Fibroblast of skin of right quadriceps (primary cell): Measurements from ENCODE around the gene CROCC2.

Experiments
- DNase-seq: peaks from one replicate; pipeline ENCODE4 v3.0.0-alpha.2; 2013

The CROCC2 gene

DNA sequence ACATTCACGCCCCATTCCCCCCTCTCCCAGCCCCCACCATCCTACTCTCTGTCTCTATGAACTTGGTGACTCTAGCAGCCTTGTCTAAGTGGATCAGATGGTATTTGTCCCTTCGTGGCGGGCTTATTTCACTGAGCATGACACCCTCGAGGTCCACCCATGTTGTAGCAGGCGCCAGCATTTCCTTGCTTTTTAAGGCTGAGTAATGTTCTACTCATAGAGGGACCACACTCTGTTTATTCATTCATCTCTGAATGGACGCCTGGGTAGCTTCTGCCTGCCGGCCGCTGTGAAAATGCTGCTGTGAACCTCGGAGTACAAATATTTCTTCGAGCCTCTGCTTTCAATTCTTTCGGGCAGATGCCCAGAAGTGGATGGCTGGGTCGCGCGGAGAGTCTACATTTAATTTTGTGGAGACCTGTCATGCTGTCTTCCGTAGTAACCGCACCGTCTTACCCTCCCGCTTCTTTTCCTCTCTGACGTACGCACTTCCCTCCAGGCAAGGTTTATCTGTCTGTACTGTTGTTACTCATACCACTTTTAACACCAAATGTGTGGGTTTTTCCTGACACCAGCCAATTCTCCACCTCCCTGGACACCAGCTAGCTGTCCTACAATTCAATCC lies 5.6 kb downstream of the CROCC2 start:
- DNase-seq = no peak

DNA sequence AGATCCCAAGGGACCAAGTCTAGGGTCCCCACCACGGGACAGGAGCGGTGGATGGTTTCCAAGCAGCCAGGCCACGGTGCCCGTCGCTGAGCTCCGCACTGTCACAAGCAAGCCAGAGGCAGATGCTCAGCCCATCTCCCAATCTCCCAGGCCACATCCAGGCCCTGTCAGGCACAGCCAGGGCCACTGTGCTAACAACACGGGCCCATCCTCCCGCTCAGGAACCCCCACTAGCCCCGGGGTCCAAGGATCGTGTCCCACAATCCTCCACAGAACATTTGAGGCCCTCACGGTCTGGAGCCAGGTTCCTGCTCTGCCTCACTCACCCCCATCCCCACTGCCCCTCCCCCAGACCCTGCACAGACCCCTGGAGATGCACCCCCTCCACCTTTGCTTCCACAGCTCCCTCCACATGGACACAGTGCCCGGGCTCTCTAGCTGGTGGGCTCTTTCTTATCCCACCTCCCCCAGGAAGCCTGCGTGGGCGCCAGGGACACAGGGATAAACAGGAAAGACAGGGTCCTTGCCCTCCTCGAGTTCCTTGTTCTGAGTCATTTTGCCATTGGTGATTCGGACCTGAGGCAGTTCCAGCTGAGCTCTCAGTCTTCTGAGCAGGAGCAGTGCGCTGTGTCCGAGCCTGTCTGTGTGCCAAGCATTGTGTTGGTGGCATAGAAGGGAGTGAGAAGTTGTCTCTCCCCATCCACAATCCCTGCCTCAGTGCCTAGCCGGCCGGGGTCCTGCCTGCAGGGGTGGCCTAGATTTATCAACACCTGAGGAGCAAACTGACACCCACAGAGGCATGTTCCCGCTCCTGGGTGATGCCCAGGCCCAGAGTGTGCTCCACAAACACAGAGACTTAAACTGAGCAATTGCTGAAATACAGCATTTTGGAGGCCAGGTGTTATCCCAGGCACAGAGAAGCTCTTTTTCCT lies 7.0 kb downstream of the CROCC2 start:
- DNase-seq = peak; percentile 45

DNA sequence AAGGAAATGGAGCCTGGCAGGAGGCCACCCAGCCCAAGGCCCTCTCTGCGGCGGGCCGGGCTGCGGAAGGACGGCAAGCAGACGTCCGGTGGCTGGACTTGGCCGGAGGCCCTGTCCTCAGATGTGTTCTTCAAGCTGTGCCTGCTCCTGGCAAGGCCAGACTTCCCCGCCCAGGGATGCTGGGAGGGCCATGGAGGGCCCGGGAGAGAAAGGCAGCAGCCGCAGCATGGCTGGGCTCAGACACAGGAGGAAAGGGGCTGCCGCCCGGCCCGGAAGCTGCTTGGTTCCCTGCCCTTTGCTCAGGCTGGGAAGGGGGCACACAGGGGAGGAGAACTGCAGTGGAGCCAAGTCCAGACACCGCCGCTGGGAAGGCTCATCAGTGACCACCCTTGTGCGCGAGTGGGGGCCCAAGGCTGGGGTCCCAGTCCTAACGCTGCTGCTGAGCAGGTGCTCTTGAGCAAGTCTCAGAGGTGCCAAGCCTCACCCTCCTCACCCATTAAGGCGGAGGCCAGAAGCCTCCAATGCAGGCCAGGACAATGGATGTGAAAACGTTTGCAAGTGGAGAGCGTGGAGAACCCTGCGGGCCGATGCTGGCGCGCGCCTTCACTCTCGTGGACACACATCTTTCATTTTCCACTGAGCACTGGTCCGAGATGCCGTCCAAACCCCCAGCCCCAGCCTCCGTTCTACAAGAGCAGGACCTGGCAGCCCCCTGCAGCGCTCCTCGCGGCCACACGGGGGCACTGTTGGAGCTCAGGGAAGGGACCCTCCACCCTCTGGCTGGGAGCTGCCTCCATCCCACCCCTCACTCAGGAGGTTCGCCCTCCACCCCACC lies 7.9 kb downstream of the CROCC2 start:
- peak; percentile 48 for DNase-seq

DNA sequence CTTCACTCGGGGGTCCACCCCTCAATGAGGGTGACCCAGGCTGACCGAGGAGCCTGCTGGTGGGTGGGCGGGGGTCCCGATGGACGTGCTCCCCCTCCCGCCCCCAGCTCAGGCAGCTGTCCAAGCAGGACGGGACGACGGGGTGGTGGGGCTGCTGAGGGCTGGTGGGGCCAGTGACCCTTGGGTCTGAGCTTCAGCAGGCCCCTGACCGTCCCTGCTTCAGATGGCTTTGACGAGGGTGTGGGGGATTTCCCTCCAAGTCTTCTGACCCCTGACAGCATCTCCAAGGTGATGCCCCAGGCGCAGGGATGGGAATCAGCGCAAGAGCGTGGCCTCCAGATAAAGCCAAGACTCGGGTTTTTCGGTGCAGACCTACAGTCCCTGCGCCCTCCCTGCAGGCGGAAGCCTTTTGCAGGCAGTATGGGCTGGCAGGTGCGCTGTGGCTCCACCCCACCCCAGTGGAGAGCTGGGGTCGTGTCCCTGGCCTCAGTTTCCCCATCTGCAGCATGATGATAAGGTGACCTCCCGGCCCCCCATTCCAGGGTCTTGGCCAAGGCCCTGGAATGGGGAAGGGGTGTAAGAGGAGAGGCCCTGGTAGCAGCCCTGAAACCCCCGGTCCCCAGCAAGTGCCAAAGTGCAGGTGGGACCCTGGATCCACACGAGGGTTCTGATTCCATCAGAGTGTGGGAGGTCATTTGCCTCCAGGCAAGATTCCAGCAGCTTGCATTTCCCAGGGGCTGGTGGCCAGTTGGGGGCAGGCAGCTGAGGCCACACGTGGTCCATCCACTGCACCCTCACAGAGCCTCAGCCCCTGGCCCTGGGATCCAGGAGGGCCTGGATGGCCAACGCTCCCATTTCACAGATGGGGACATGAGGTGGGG lies 8.7 kb downstream of the CROCC2 start:
- no peak for DNase-seq

DNA sequence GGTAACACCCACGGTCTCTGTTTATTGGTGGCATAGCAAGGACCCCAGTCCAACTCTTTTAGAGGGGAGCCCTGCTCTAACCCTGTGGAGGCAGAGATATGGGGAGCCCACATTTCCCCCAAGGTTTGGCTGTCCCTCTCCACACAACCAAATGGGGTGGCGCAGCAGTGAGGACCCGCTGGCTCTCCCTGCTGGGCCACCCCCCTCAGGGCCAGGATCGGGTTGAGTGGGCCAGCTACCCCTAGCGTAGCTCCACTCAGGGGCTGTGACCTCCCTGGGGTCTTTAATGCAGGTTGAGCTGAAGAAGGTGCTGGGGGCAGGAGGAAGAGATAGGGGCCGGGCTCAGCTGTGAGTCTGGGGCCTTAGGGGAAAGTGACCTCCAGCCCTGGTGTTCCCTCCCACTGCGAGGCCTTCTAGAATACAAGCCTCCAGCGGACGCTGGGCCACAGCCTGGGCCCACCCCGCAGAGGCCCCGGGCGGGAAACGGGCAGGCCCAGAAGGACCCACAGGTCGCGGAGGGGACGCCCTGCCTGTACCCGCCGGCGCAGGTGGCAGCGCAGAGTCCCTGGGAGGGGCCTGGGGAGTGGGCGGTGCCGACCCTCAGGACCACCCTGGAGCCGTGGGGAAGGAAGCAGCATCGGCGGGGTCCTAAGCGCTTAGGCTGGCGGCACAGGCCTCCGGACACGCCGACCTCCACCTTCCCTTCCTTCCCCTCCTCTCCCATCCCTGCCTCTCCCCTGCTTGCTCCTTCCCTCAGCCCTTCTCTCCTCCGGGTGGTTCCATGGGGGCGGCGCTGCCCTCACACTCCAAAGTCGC lies 9.6 kb downstream of the CROCC2 start:
- DNase-seq = no peak

DNA sequence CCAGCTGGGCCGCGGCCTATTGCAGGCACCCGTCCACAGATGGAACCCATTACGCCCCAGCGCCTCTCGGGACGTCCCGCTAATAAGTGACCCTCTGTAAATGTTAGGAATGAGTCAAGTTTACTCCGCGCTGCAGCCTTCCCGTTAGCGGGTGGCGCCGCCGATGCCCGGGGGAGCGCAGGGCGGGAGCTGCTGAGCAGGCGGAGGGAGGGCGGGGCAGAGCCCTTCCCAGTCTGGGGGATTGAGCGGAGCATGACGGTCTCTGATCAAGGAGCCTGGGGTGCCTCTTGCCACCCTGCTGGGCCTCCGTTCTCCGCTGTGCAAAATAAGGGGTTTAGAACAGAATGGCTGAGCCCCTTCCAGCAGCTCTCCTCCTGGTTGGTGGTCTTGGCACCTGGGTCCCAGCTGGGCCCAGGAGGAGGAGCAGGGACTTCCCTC lies 10.5 kb downstream of the CROCC2 start:
- peak; percentile 95 for DNase-seq

DNA sequence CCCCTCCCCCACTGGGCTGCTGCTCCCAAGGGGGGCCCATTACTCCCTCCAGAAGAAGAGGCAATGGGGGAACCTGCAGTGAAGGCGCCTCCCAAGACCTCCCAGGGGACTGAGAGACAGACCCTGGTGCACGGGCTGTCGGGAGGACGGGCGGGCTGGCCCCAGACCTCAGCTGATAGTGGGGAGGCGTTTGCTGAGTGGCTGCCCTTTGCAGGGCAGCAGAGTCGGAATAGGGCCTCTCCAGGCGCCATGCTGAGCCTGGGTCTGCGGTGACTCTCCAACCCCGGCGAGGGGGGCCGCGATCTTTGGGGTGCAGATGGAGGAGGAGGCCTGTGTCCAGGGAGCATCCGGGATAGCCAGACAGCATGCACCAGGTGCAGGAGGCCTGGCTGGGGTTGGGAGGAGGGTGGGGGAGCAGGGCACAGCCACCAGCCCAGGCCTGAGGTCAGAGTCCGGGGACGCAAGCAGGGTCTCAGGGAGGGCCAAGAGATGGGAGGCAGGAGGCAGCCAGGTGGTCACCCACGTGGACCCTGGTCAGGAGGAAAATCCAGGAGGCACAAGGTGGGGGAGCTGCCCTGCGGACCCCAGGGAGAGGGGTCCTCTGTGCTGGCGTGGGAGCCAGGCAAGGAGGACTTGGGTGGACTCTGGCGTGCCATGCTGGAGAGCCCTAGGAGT lies 11.0 kb downstream of the CROCC2 start:
- no peak for DNase-seq

DNA sequence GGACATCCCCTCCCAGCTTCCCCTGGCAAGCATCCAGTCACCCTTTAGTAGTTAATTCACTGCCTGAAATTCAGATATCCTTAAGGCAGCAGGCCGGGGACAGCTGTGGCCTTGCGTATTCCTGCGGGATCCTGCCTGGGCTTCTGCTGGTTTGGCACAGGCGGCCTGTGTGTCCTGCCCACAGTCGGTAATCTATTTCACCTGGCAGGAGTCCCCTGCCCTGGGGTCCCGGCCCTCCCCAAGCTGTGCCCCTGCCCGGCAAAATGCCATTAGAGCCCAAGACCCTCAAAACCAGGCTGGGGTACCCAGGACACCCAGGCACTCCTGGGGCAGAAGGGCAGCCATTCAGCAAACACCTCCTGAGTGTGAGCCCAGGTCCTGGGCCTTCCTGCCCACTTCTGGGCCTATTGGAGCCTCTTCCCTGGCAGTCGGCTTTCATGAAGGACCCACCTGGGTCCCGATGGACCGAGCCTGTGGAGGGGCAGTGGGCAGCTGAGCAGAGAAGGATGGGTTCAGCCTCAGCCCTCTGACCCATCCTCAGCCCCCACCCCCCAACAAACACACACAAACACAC lies 11.6 kb downstream of the CROCC2 start:
- no peak for DNase-seq

DNA sequence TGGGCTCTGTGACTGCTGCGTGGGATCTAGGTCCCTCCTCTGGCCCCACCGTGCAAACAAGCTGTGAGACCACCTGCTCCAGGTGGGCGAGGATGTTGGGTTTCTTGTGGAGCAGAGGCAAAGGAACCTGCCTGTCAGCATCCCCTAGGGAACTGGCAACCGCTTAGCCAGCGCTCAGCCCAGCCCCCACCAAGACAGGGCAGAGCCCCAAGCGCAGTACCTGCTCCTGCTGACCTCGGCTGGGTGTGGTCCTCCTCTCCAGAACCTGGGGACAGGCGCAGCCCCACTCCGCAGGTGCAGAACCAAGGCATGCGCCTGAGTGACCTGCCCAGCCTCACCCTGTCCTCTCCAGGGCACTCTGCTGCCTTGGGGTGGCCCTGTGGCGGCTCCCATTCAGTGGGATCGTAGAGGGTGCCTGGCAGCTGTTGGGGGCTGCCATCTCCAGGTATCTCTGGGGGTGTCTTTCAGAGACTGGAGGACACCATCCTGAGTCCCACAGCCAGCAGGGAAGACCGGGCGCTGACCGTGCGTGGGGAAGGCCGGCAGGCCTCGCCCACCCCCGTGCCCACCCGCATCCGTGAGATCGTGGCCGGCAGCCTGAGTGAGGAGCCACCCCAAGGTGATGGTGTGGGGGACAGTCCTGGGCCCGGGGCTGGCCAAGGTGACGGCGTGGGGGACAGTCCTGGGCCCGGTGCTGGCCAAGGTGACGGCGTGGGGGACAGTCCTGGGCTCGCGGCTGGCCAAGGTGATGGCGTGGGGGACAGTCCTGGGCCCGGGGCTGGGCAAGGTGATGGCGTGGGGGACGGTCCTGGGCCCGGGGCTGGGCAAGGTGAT lies 12.3 kb downstream of the CROCC2 start:
- DNase-seq = no peak

DNA sequence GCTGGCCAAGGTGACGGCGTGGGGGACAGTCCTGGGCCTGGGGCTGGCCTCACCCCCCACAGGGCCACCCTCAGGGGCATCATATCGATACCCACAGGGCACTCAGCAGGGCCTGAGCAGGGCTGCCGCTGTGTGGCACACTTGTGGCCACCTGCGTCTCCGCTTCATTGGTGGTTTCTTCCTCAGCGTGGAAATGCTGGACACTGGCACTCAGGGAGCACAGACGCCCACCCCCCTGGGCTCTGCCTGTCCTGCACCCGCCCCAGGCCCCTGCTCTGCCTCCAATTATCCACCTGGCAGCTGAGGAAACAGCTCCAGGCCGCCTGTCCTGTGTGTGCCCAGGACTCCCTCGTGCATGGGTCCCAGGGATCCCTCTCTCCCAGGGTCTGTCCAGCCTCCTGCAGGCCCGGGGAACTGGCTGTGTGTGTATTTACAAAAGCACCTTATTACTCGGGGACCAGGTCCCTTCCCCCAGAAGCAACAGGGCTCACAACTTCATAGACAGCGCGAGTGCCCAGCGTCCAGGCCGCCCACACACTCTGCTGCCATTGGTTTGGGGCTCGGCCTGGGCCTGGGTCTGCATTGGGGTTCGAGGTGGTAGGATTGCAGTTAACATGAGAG lies 13.1 kb downstream of the CROCC2 start:
- DNase-seq = no peak

DNA sequence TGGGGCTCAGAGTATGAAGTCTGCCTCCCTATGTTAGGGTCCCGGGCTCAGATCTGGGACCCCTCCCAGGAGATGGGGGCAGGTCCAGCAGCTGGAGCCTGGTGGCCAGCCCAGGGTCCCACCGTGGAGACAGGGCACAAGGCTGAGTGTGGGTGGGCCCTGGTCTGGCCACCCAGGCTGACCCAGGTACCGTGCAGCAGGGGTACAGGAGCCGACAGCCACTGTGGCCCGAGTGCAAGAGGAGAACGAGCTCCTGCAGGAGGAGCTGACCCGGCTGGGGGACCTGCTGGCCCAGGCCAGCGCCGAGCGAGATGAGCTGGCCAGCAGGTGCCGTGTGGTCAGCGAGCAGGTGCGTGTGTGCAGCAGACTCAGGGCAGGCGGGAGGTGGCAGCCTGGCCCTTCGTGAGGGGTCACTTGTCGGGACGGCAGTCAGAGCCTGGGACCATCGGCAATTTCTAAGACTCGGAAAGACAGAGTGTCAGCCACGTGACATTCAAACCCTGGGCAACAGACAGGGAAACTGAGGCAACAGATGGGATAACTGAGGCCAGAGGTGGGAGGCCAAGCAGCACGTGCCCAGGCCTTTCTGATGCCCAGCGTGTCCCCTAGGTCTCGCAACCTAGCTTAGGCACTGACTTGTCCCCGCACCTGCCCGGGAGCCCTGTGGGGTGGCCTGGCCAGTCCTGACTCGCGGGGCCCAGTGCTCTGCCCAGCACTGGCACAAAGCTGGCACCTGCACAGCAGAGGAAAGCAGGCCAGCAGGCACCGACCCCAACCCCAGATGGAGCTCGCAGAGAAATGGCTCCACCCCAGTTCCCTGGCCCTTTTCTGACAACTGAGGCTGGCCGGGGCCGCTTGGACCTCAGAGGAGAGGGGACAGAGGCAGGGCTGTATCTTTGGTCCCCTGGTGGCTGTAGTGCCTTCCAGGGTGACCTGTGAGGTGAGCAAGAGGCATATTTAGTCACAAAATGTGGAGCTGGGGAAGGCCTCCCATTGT lies 13.9 kb downstream of the CROCC2 start:
- no peak for DNase-seq

DNA sequence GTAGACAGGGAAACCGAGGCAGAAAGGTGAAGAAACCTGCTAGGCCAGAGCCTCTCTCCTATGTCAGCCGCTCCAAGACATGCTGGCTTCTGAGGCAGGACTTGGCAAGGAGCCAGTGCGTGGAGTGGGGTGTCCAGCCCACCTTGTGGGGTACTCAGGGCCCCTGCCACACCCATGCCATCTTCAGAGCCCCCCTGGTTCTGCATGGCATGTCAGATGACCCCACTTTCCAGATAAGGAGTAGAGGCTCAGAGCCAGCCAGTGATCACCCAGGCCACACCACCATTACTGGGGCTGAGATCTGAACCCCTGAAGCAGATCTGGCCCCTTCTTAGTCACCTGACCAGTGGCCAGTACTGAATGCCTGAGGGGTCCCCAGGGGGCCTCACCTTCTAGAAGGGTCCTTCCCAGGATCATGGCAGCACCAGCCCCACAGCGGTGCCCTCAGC lies 14.7 kb downstream of the CROCC2 start:
- DNase-seq = no peak

DNA sequence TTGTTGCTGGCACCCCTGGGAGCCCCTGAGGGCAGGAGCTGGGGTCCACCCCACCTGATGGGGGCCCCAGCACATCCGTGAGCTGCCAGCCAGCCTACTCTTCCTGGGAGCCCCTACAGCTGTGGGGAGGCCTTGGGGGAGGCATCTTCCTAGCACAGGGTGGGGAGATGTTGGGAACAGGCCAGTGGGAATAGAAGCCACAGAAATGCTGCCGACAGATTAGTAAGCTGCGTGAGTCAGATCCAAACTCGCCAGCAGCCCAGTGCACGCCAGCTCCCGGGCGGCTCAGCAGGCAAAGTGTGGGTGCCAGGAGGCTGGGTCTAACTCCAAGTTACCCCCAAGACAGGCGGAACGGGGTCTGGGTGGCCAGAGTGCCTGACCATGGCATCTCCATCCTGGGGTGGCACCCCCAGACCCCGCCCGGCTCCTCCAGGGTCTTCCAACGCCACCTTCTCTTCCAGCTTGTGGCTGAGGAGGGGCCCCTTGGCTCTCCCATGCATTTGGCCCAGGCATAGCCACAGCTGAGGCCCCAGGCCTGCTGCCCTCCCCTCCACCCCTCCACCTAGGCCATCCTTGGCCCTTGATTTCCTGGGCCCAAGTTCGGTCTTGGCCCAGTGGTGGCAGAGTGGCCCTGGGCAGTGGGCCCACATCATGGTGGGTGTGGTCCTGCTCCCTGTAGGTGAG lies 15.3 kb downstream of the CROCC2 start:
- DNase-seq = peak; percentile 95

DNA sequence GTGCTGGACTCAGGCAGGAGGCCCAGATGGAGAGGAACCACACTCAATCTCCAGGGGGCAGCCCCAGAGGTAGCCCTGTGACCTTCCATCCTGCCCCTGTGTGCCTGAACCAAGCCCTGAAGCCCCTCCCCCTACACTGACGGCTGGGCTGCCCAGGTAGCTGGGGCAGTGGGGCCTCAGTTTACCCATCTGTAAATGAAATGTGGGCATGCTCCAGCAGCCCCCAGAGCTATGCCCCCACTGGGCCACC lies 15.8 kb downstream of the CROCC2 start:
- no peak for DNase-seq

DNA sequence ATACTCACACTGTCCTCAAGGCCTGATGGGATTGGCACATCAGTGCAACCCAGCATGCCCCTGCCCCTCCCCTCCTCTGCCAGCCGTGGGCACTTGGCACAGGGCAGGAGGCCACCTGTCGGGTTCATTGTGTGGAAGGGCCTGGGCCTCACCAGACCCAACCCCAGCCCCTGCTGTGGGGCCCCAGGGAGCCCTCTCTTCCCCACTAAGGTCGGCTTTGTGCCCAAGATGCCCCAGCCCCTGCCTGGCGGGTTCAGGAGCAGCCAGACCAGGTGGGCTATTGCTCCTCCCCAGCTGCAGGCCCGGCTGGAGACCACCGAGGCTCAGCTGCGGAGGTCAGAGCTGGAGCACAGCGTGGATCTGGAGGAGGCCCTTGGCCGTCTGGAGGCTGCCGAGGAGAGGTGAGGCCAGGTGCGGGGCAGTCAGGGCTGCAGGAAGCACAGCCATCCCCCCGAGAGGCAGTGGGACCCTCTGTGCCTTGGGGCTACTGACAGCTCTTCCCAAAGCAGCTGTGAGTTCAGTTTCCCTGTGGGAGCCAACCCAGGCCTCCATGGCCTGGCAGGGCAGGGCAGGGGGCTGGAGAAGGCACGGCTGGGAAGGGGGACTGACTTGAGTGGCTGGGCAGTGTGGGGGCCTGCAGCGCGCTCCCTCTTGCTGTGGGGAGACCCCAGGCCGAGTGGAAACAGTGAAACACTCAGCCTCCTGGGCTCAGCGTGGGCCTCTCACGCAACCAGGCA lies 16.3 kb downstream of the CROCC2 start:
- DNase-seq = no peak

DNA sequence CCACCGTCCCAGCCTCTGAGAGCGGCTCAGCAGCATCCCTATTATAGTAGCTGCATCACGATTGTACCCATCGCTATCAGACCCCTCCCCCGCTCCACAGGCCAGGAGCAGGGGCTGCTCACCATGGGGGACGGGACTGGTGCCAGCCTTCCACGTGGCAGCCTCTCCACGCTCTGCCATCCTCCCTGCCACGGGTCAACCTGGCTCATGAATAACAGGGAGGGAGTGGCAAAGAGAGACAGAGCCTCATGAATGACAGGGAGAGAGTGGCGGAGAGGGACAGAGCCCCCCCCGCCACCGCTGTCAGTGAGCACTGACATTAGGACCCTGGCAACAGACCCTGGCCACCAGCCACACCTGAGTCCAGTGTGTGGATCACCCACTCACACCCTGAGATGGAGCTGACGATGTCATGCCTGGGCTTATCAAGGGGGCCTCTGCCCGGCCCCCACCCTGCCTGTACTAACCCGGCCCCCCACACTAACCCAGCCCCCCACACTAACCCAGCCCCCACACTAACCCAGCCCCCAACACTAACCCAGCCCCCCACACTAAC lies 16.9 kb downstream of the CROCC2 start:
- peak; percentile 34 for DNase-seq
